Breast epithelium (tissue), 3 donors: ENCODE results near the gene ASS1.

Experiments used
- CTCF ChIP-seq, 3 donors: fragments of 450-650 bp; IDR thresholded peaks; one replicate each; pipeline ENCODE4 v1.5.1; 2016 to 2017; ENCODE audit warnings: antibody characterized with exemption in 3 of 3, mild to moderate bottlenecking in 3 of 3, moderate library complexity in 3 of 3
- POLR2A ChIP-seq: fragments of 450-650 bp; IDR thresholded peaks from one replicate; pipeline ENCODE4 v1.6.1; 2016; ENCODE audit warnings: antibody characterized with exemption, mild to moderate bottlenecking, moderate library complexity

- TF ChIP-seq POLR2A (no peak), CTCF (IDR thresholded peaks at IDR 0.05) (no peak)
These were observed 86.2 kb downstream of the ASS1 start for GRCh38 chr9:130530938-130531337.
